Left lung (tissue), 10 donors: ENCODE measurements around the gene SH3BP5. TPM values are rescaled to one million over a fixed set of nuclear protein-coding genes. Genes with fewer than 3 reads are reported as not detected.
A peak's percentile ranks its signal among the peaks of the same experiment; 100 is the strongest.
"Not testable (repeated sequence)": the region's sequence is repeated elsewhere in the genome, so short reads cannot be mapped to it uniquely, and the experiment has no call there.

Source experiments
- ATAC-seq: fragments of 200-7000 bp; cut with Tn5 transposase; one replicate; pipeline ENCODE4 v1.9.1; 2020; ENCODE audit warnings: moderate library complexity
- DNase-seq, 4 donors: peaks; one replicate each; pipeline ENCODE4 v3.0.0-alpha.2; 2013 to 2020
- H3K27ac ChIP-seq, 2 donors: fragments of 200-600 bp; sonication (generic) in 1 of 2; one replicate each; pipeline versions ENCODE4 v1.5.0 to v1.8.0; 2020 to 2021
- H3K27me3 ChIP-seq, 2 donors: fragments of 200-600 bp; sonication (generic) in 1 of 2; one replicate each; pipeline versions ENCODE4 v1.5.0 to v1.8.0; 2020 to 2021
- H3K36me3 ChIP-seq, 2 donors: fragments of 200-600 bp; sonication (generic) in 1 of 2; one replicate each; pipeline versions ENCODE4 v1.5.0 to v1.8.0; 2020 to 2021
- H3K4me1 ChIP-seq, 2 donors: fragments of 200-600 bp; one replicate each; pipeline ENCODE4 v1.8.0; 2021
- H3K4me3 ChIP-seq, 2 donors: fragments of 200-600 bp; sonication (generic) in 1 of 2; one replicate each; pipeline versions ENCODE4 v1.5.0 to v1.8.0; 2020 to 2021; ENCODE audit warnings: mild to moderate bottlenecking in 1 of 2
- H3K9me3 ChIP-seq, 2 donors: fragments of 200-600 bp; sonication (generic) in 1 of 2; one replicate each; pipeline versions ENCODE4 v1.5.0 to v1.8.0; 2020 to 2021
- intact Hi-C, 2 donors: fragments of 100-400 bp; cut with DNase I; formaldehyde crosslinking; loops; one replicate each; pipeline versions ENCODE4 v1.11.2 to v1.14.2; 2022
- polyA plus RNA-seq, 6 donors: library from polyadenylated mRNA; unstranded; fragments of 120-200 nt; gene quantifications; one replicate each; pipeline ENCODE4 v1.2.1, GENCODE V29; 2013; ENCODE audit not compliant: insufficient read length in 6 of 6
- total RNA-seq, 2 donors: library from RNA; stranded (reverse); fragmentation: NEBNext Ultra II Directional; extraction: Animal tissue kit (Norgen Biotek cat#: 25700); gene quantifications; one replicate each; pipeline ENCODE4 v1.2.1, GENCODE V29; 2021
- TF ChIP-seq, protein P1 (sequence below), 2 donors: fragments of 200-600 bp; sonication (generic) in 1 of 2; IDR thresholded peaks; one replicate each; pipeline versions ENCODE4 v1.5.0 to v1.8.0; 2021; ENCODE audit warnings: antibody characterized with exemption in 2 of 2
- donor health status: DM: no; HTN: yes; CAD: no.
- donor health status: DM: no; HTN: no; CAD: no.

The SH3BP5 gene
- total and polyA plus RNA-seq, 8 donors: 53.3 to 65.5 (median 60.9) TPM

DNA sequence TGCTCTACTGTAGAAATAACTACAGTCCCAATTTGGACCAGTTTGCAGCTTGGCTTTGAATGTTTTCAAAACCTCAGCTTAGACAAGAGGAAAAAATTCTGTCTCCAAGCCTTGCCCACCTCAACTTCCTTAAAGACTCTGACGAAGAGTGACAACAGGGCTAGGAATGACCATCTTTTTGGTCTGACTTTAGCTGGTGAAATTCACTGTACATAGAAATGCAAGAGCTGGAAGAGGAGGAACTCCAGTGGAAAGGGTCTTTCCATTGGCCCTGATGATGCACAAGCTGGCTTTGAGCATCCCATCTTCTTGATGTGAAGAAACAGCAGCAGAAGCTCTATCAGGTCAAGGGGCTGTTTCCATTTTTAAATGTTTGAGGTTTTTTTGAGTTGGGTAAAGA lies 22.7 kb upstream of the SH3BP5 start:
- Histone ChIP-seq H3K4me1 (peaks cover 0 to 11% of the 10 kb centered on the region in 2 donors), H3K27me3 (no peaks in the 10 kb centered on the region), H3K9me3 (peaks cover 0 to 9% of the 10 kb centered on the region in 2 donors), H3K4me3 (no peak overlapping the region), H3K27ac (no peak overlapping the region), H3K36me3 (no peaks in the 10 kb centered on the region)
- TF ChIP-seq, protein P1, sequence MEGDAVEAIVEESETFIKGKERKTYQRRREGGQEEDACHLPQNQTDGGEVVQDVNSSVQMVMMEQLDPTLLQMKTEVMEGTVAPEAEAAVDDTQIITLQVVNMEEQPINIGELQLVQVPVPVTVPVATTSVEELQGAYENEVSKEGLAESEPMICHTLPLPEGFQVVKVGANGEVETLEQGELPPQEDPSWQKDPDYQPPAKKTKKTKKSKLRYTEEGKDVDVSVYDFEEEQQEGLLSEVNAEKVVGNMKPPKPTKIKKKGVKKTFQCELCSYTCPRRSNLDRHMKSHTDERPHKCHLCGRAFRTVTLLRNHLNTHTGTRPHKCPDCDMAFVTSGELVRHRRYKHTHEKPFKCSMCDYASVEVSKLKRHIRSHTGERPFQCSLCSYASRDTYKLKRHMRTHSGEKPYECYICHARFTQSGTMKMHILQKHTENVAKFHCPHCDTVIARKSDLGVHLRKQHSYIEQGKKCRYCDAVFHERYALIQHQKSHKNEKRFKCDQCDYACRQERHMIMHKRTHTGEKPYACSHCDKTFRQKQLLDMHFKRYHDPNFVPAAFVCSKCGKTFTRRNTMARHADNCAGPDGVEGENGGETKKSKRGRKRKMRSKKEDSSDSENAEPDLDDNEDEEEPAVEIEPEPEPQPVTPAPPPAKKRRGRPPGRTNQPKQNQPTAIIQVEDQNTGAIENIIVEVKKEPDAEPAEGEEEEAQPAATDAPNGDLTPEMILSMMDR (IDR thresholded peaks at IDR 0.05): no peak
- intact Hi-C loops: no loop called here
- DNase-seq (no peak), ATAC-seq (no peak)

DNA sequence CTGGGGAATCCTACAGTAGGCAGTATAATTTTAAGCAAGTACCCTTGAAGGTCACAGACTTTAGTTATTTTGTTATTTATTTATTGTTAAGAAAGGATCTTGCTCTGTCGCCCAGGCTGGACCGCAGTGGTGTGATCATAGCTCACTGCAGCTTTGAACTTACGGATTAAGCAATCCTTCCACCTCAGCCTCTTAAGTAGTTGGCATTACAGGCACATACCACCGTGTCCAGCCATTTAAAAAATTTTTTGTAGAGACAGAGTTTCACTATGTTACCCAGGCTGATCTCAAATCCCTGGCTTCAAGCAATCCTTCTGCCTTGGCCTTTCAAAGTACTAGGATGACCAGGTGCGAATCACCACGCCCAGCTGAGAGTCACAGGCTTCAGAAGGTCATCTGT lies 22.1 kb upstream of the SH3BP5 start:
- H3K36me3 ChIP-seq: no peaks in the 10 kb centered on the region
- no peak overlapping the region for H3K27ac ChIP-seq
- intact Hi-C loops: no loop called here
- no peak overlapping the region for H3K4me3 ChIP-seq
- H3K9me3 ChIP-seq: peaks cover 0 to 9% of the 10 kb centered on the region in 2 donors
- TF ChIP-seq, protein P1 (IDR thresholded peaks at IDR 0.05): no peak
- no peaks in the 10 kb centered on the region for H3K27me3 ChIP-seq
- DNase-seq (no peak), ATAC-seq (no peak)
- H3K4me1 ChIP-seq: peaks cover 0 to 8% of the 10 kb centered on the region in 2 donors

GRCh38 chr3:15350141-15350540 lies 17.8 kb upstream of the SH3BP5 start:
- Histone ChIP-seq H3K4me1 (peaks cover 0 to 26% of the 10 kb centered on the region in 2 donors), H3K27ac (no peak overlapping the region), H3K27me3 (no peaks in the 10 kb centered on the region), H3K4me3 (no peak overlapping the region), H3K36me3 (no peaks in the 10 kb centered on the region), H3K9me3 (peaks cover 0 to 9% of the 10 kb centered on the region in 2 donors)
- intact Hi-C loops: no loop called here
- TF ChIP-seq, protein P1 (IDR thresholded peaks at IDR 0.05): no peak
- DNase-seq (no peak), ATAC-seq (no peak)

GRCh38 chr3:15349438-15349837 lies 17.1 kb upstream of the SH3BP5 start:
- H3K27ac ChIP-seq, H3K36me3 ChIP-seq, intact Hi-C loops, H3K4me3 ChIP-seq, H3K9me3 ChIP-seq, H3K27me3 ChIP-seq, DNase-seq, ATAC-seq: not testable (repeated sequence)
- peaks cover 0 to 27% of the 10 kb centered on the region in 2 donors for H3K4me1 ChIP-seq

GRCh38 chr3:15348246-15348645 lies 15.9 kb upstream of the SH3BP5 start:
- Histone ChIP-seq H3K27me3 (no peaks in the 10 kb centered on the region), H3K4me1 (peaks cover 0 to 27% of the 10 kb centered on the region in 2 donors), H3K9me3 (peaks cover 0 to 9% of the 10 kb centered on the region in 2 donors), H3K27ac (no peak overlapping the region), H3K36me3 (no peaks in the 10 kb centered on the region), H3K4me3 (no peak overlapping the region)
- TF ChIP-seq, protein P1 (IDR thresholded peaks at IDR 0.05): no peak
- intact Hi-C loops: no loop called here
- ATAC-seq (peak; percentile 52), DNase-seq (no peak)

- TF ChIP-seq, protein P1 (IDR thresholded peaks at IDR 0.05): no peak
- Histone ChIP-seq H3K4me1 (peaks cover 0 to 28% of the 10 kb centered on the region in 2 donors), H3K27me3 (no peaks in the 10 kb centered on the region), H3K4me3 (no peak overlapping the region), H3K27ac (no peak overlapping the region), H3K36me3 (no peaks in the 10 kb centered on the region), H3K9me3 (peaks cover 0 to 9% of the 10 kb centered on the region in 2 donors)
- peak; percentile 63 for ATAC-seq
- intact Hi-C loops: no loop called here
- no peak for DNase-seq
These were observed 15.3 kb upstream of the SH3BP5 start for GRCh38 chr3:15347737-15348110.
